Activated CD4-positive, alpha-beta T cell treated with anti-CD3 and anti-CD28 coated beads, Interleukin-2, amount 50 U/mL, for 16 hours (primary cell): ENCODE results near the gene B3GALNT1.
A peak's percentile ranks its signal among the peaks of the same experiment; 100 is the strongest.

Experiments used
- DNase-seq: peaks from one replicate; pipeline ENCODE4 v3.0.0-alpha.2; 2020

B3GALNT1 gene

GRCh38 chr3:161072751-161073150 lies 32.4 kb downstream of the B3GALNT1 start:
- DNase-seq: no peak

DNA sequence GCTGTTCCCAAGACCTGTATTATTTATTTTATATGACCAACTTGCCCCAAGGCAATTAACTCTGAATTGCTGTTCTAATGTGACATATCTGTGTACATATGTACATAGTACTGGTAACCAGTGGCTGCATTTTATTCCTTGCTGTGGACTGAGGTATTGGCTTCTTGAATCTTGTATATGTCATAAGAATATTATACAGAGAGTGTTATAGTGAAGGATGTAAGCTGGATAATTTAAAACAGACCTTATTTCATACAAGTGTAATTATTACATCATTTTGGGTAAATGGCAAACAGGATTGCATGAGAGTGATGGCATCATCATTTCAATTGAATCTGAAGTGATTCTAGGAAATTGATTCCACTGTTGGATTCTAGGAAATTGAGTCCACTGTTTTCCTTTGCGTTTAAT lies 32.9 kb downstream of the B3GALNT1 start:
- DNase-seq: peak; percentile 47

DNA sequence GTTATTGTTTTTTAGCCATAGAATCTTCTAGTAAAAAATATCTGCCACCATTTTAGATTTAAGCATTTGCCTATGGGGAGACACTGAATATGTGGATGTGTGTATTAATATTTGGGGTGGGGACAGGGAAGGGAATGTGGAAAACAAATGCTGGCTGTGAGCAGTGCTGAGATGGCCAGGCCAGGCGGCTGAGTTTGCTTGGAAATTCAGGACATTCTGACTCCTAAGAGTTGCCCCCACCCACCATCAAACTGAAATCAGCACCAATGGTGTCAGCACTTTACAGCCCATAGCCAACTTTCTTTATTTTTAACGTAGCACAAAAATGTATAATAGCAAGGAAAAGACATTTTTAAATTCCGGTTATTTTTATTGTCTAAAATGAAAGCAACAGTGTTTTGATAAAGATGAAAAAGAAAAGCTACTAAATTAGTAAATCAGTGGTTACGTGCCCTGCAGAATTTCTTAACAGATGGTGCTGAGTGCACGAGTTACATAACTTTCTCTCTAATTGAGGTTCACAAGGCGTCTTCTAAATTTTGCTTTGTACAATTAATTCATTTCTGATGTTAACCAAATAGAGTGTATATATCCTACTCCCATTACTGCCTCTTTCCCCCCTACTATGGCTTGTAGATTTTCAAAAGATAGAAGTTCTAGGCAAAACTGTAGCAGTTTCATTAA lies 34.0 kb downstream of the B3GALNT1 start:
- DNase-seq: no peak

- DNase-seq: no peak
These were observed 34.8 kb downstream of the B3GALNT1 start for GRCh38 chr3:161070252-161070930.

GRCh38 chr3:161069511-161070251 lies 35.5 kb downstream of the B3GALNT1 start:
- peak; percentile 52 for DNase-seq

DNA sequence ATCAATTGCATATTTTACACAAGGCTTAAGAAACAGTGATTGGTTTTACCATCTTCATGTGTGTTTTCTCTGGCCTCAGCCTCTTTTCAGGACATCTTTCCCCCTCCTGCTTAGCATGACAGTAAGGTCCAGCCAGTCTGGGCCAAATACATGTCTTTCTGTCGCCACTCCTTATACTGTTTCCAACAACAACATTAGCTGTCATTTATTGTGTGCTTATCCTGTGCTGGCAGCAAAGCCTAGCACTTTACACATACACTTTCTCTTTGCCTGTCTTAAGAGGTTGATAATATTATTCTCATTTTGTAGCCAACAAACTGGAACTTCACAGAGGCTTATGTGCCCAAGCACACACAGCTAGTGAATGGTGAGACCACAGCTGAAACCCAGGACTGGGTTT lies 37.8 kb downstream of the B3GALNT1 start:
- no peak for DNase-seq

DNA sequence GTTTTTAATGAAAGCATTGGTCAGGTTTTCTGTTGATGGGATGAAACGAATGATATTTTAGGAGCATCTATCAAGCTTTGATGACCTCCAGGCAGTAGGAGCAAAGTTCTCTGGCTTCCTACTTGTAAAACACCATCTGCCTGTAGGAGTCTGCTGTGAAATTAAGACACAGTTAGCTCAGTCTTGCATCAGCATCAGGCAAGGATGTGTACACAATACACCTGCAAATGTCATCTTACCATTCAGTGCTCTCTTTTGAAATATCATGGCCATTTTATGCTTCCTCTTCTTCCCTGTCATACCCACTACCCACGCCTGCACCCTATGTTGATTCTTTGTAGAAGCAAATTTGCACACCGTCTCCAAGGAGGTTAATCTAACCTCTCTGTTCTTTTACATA lies 38.2 kb downstream of the B3GALNT1 start:
- no peak for DNase-seq

- DNase-seq: no peak
These were observed 40.7 kb downstream of the B3GALNT1 start for GRCh38 chr3:161064413-161064812.

- DNase-seq: no peak
These were observed 50.1 kb downstream of the B3GALNT1 start for GRCh38 chr3:161054860-161055604.

DNA sequence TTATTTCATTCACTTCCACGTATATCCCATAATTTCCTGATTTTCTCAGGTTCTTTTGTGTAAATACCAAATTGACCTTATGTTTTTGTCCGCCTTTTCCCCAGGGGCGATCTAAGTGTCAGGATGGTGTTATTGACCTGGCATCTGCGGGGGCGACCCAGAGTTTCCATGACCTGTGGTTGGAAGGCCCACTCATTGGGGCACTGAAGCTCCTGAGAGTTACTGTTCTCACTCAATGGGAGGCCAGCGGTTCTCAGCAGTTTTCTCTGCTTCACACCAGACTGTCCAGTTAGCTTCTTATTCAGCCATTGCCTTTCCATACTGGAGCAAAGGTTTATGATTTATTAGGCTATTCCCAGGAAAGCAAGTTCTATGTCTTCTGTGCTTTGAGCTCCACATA lies 53.3 kb downstream of the B3GALNT1 start:
- DNase-seq: no peak

DNA sequence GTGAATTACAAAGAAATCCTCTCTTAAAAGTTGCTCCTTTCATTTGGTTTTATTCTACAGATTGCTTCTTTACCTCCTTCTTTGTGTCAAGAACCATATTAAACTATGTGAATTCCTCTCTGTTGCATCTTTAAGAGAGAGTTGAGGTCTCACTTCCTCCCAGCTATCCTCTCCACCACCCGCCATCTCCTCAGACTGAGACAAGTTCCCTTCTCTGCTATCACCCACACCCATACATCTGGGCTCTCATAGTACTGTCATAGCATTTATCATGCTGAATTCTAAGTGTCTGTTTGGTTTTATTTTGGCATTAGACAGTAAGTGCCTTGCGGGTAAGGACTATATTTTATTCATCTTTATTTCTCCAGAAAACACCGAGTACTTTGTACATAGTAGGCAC lies 54.2 kb downstream of the B3GALNT1 start:
- no peak for DNase-seq

- no peak for DNase-seq
These were observed 55.4 kb downstream of the B3GALNT1 start for GRCh38 chr3:161049683-161050248.

- DNase-seq: no peak
These were observed 61.7 kb downstream of the B3GALNT1 start for GRCh38 chr3:161043336-161044035.

GRCh38 chr3:161042023-161042501 lies 63.1 kb downstream of the B3GALNT1 start:
- DNase-seq: no peak

- no peak for DNase-seq
These were observed 66.4 kb downstream of the B3GALNT1 start for GRCh38 chr3:161038725-161039124.

DNA sequence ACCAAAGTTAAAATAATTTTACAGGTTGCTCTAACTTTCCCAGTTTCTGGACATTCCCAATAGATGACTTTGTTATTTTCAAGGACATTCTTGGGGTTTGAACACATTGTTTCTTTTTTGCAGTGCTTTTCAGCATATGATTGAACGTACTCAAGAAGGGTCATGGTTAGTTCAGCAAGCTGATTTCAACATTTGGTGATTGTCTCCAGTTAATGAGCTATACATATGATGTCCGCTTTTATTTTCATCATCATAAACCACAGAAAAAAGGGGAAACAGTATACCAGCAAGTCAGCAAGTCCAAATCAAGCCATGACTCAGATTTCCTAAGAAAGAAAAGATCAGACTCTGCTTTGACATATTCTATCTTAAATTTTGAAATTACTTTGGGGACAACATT lies 69.4 kb downstream of the B3GALNT1 start:
- no peak for DNase-seq

DNA sequence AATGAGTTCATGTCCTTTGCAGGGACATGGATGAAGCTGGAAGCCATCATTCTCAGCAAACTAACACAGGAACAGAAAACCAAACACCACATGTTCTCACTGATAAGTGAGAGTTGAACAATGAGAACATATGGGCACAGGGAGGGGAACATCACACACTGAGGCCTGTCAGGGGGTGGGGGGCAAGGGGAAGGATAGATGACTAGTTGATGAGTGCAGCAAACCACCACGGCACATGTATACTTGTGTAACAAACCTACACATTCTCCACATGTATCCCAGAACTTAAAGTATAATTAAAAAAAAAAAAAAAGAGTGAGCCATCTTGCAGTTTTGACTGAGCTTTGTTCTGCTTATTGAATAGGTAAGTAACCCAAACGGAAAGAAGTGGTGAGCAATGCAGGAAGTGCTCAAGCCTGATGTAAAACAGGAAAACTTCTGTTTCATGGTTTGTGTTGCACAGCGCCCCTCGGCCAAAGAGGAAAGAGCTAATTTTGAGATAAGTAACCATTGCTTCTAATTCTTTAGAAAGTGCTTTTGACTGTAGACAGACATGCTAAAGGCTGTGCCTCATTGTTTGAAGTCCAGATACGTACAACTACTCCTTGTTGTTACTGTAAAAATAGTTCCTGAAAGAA lies 70.1 kb downstream of the B3GALNT1 start:
- peak; percentile 65 for DNase-seq
